Measurements from ENCODE around the gene GALNT14. TPM values are rescaled to one million over a fixed set of nuclear protein-coding genes. Genes with fewer than 3 reads are reported as not detected.

The GALNT14 gene
- total RNA-seq, 1 donor from 2014 or later: 0.14 TPM

- TF ChIP-seq CTCF (IDR thresholded peaks at IDR 0.05; ENCODE audit: borderline replicate concordance): no peak
- DNase-seq: no peak
- Histone ChIP-seq H3K36me3 (no peaks in the 10 kb centered on the region), H3K27ac (replicated peaks) (no peak overlapping the region), H3K9me3 (replicated peaks) (no peaks in the 10 kb centered on the region), H3K4me3 (no peak overlapping the region), H3K27me3 (ENCODE audit: low read depth) (peaks cover 6% of the 10 kb centered on the region), H3K4me1 (peaks cover 17% of the 10 kb centered on the region)
- intact Hi-C loops (cut with micrococcal nuclease): no loop called here
Measured at GRCh38 chr2:31052284-31052683, 86.0 kb downstream of the GALNT14 start.

- H3K27me3 ChIP-seq (ENCODE audit: low read depth): peaks cover 6% of the 10 kb centered on the region
- intact Hi-C loops (cut with micrococcal nuclease): no loop called here
- H3K36me3 ChIP-seq: no peaks in the 10 kb centered on the region
- H3K4me3 ChIP-seq: no peak overlapping the region
- no peaks in the 10 kb centered on the region for H3K9me3 ChIP-seq (replicated peaks)
- H3K4me1 ChIP-seq: peaks cover 17% of the 10 kb centered on the region
- DNase-seq: no peak
- H3K27ac ChIP-seq (replicated peaks): no peak overlapping the region
- no peak for TF ChIP-seq CTCF (IDR thresholded peaks at IDR 0.05; ENCODE audit: borderline replicate concordance)
Measured at GRCh38 chr2:31051258-31052140, 86.7 kb downstream of the GALNT14 start.

DNA sequence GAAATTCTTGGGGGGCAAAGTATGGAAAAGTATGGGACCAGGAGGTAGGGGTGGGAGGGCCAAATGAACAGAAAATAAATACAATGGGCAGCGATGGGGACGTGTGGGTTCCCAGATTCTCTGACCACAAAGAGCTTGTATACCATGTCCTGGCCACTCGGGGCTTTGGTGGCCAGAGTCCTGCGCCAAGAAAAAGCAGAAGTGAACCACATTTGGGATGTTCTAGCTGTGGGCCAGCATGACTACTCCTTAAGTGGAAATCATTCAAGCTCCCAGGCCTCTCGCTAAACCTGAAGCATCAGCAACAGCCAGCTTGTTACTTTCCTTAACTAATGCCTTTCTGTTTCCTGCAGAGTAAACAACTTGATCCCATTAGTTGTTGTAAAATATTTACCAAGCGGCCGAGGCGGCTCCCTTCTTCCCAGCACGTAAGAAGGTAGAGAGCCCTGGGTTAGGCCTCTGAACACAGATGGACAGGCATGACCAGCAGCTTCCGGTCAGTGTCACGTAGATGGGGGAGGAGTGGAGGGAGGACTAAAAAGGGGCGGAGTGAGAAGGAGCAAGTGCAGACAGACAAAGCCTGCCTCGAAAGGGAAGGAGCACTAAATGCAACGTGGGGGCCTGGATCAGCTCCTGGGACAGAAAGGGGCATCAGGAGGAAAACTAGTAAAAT lies 88.2 kb downstream of the GALNT14 start:
- H3K27ac ChIP-seq (replicated peaks): no peak overlapping the region
- peaks cover 10% of the 10 kb centered on the region for H3K4me1 ChIP-seq
- no peaks in the 10 kb centered on the region for H3K36me3 ChIP-seq
- H3K4me3 ChIP-seq: no peak overlapping the region
- DNase-seq: no peak
- intact Hi-C loops (cut with micrococcal nuclease): no loop called here
- peaks cover 6% of the 10 kb centered on the region for H3K27me3 ChIP-seq (ENCODE audit: low read depth)
- TF ChIP-seq CTCF (IDR thresholded peaks at IDR 0.05; ENCODE audit: borderline replicate concordance): no peak
- H3K9me3 ChIP-seq (replicated peaks): no peaks in the 10 kb centered on the region

- intact Hi-C loops (cut with micrococcal nuclease): no loop called here
- DNase-seq: no peak
Measured at GRCh38 chr2:31049264-31049663, 89.0 kb downstream of the GALNT14 start.

DNA sequence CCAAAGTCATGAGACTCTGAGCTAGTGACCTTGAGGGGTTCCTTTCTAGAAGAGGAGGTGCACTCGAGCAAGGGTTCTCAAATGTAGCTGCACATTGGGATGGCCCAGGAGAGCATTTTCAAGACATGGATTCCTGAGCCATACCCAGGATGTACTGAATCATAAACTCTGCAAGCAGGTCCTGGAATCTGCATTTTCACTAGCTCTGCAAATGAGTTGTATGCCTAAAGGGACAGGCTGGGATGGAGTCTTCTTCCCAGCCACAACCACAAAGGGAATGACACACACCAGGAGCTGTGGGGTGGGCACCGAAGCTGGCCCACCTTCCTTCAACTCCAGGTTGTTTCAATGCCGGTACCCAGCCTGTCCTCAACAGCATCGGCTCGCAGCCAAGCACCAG lies 90.6 kb downstream of the GALNT14 start:
- no peak for DNase-seq
- TF ChIP-seq CTCF (IDR thresholded peaks at IDR 0.05; ENCODE audit: borderline replicate concordance): no peak

More at GRCh38 chr2:31049264-31049663, 89.0 kb downstream of the GALNT14 start:
- H3K27ac ChIP-seq (replicated peaks): no peak overlapping the region
- H3K4me3 ChIP-seq: no peak overlapping the region
- no peaks in the 10 kb centered on the region for H3K9me3 ChIP-seq (replicated peaks)
- peaks cover 2% of the 10 kb centered on the region for H3K4me1 ChIP-seq
- H3K36me3 ChIP-seq: no peaks in the 10 kb centered on the region
- TF ChIP-seq CTCF (IDR thresholded peaks at IDR 0.05; ENCODE audit: borderline replicate concordance): no peak
- peaks cover 6% of the 10 kb centered on the region for H3K27me3 ChIP-seq (ENCODE audit: low read depth)

More for the DNA sequence above, 90.6 kb downstream of the GALNT14 start:
- Histone ChIP-seq H3K4me3 (no peak overlapping the region), H3K27me3 (ENCODE audit: low read depth) (peaks cover 2% of the 10 kb centered on the region), H3K4me1 (no peaks in the 10 kb centered on the region), H3K27ac (replicated peaks) (no peak overlapping the region), H3K9me3 (replicated peaks) (no peaks in the 10 kb centered on the region), H3K36me3 (no peaks in the 10 kb centered on the region)
- intact Hi-C loops (cut with micrococcal nuclease): no loop called here

Measured in left ventricle myocardium inferior (tissue), 1 donor.